HG03575 (cell line): ENCODE measurements around the gene HNRNPK.

ENCODE experiments used
- ATAC-seq: cut with Tn5 transposase; IDR thresholded peaks from one replicate; pipeline ENCODE4 v1.9.1; 2021; ENCODE audit not compliant: unreplicated experiment, insufficient number of reproducible peaks, low FRiP score; ENCODE audit errors: extremely low read depth

Gene HNRNPK

DNA sequence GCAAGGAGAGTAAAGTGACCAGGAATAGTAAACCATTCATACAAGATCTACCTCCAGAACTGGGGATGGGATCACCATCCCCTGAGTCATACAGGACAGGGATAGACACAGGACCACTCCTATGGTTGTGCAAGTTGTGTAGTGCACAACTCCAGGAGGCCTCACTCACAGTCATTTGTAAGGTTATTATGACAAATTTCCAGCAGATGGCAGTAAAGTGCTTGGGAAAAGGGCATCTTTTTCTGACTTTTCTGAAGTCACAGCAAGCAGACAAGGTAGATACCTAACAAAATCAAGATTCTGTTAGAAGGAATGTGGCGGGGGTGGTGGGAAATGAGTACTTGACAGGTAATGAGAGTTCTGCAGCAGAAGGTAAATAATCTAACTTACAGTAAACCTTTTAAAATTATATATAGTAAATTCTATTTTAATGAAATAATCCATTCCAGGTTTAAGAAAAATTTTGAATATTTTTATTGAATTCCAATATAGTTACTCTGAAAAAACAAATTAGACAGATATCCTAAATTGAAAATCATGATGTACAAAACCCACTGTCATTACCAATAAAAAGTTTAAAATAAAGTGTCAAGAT, 42.1 kb downstream of the HNRNPK start:
- no peak for ATAC-seq

DNA sequence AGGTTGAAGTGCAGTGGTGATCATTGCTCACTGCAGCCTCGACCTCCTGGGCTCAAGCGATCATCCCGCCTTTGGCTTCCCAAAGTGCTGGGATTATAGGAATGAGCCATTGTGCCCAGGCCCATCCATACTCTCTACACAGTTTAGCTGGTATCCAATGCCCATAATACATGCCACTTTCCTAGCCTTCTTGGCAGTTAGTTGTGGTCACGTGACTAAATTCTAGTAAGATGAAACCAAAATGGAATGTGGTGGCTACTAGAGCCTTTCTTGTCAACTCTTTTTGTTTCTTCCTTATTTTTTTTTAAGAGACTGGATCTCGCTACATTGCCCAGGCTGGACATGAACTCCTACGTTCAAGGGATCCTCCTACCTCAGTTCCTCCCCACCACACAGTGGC, 43.5 kb downstream of the HNRNPK start:
- ATAC-seq: no peak

DNA sequence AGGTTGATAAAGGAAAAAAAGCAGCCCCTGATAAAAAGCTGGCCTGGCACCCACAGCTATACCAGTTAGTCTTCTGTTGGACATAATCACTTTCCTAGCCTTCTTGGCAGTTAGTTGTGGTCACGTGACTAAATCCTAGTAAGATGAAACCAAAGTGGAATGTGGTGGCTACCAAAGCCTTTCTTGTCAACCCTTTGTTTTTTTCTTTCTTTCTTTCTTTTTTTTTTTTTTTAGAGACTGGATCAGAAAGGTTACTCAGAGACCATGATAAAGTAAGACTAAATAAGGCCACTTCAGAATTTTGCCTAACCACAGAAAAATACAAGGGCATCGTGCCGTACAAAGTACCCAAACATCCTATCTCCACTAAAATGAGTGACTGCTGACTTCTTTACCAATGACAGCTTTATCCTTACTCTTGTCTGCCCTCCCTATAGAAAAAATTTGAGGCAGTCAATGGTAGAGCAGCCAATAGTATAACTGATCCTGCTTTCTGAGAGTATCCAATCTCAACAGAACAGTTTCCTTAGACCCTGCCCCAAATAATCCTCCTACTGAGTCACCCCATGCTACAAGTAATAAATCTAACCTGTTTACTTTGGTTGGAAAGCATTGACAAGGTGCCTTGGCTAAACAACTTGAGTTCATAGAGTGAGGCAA, 44.6 kb downstream of the HNRNPK start:
- ATAC-seq: no peak

DNA sequence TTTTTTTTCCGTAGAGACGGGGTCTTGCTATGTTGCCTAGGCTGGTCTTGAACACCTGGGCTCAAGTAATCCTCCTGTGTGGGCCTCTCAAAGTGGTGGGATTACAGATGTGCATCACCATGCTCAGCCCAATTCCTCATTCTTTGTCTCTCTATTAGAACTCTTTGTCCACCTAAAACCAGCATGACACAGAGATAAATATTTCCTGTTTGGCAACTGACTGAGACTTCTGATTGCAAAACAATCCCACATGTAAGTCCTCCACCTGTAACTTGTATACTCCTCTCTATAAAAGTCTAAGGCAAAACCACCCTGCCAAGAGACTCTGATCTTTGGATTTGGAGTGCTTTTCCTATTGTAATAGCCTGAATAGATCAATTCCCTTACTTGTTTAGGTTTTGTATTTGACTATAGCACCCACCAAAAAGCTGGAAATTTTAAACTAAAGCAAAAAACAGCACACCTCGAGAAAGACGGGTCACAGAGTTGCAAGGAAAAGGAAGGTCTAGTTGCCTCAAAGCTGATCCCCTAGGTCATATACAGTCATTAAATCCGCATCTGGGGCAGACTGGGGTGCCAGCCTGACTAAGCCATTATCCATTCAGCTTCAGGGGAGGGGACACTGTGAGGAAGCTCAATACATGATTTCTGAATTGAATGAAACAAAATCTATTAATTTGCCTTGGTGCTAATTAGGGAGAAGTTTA, 45.3 kb downstream of the HNRNPK start:
- ATAC-seq: no peak

DNA sequence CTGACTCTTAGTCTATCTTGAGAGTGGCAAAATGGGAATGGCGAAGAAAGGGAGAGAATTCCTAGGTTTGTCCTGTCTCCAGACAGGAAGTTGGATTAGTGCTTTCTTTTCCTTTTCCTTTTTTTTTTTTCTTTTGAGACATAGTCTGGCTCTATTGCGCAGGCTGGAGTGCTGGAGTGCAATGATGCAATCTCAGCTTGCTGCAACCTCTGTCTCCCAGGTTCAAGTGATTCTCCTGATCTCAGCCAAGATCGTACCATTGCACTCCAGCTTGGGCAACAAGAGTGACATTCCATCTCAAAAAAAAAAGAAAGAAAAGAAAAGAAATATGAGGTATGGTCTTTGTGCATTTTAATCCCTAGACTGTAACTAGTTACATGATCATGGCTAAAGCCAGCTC, 46.2 kb downstream of the HNRNPK start:
- no peak for ATAC-seq

DNA sequence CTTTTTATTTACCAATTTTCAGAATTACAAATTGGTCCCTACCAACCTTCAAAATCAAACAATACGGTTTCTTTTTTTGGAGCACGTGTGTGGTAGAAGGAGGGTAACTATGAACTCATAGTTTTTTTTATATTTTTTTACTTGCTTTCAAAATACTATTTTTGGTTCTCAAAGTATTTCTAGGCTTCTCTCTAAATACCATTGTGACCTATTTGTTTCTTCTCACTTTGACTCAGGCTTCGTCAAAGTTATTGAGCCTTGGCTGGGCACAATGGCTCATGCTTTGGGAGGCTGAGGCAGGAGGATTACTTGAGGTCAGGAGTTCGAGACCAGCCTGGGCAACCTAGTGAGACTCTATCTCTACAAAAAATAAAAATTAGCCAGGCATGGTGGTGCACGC, 47.2 kb downstream of the HNRNPK start:
- ATAC-seq: no peak

DNA sequence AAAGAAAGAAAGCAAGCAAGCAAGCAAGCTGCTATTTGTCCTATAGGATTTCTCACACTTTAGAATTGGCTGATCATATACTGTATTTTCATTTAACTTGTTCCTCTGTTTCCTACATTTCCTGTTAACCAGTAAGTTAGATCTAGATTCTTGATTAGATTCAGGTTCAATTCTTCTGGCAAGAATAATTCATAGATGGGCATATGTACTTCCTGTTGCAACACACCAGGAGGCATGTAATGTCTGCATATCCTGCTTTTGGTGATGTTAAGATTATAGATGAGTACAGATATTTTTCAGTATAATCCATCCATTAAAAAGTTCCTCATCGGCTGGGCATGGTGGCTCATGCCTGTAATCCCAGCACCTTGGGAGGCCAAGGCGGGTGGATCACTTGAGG, 48.0 kb downstream of the HNRNPK start:
- ATAC-seq: no peak

DNA sequence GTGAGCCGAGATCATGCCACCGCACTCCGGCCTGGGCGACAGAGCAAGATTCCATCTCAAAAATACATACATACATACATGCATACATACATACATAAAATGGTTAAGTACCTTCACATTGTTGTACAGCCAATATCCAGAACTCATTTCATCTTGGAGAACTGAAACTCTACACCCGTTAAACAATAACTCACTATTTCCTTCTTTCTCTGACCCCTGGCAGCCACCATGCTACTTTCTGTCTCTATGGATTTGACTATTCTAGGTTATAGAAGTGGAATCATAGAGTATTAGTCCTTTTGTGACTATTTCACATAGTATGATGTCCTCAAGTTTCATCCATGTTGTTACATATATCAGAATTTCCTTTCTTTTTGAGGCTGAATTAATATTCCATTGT, 49.1 kb downstream of the HNRNPK start:
- no peak for ATAC-seq

DNA sequence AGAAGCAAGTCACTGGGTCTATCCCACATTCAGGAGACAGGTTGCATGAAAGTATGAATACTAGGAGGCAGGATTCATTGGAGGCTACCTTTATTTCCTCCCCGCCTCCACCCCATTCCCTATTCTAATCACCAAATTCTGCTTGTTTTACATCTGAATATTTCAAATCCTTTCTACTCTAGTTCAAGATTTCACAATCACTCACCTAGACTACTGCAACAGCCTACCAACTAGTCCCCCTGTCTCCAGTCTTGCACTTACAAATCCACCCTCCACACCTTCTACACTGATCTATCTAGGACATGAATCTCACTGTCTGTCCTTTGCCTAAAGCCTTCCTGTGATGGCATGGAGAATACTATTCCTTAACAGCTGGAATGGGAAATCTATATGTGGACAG, 52.4 kb downstream of the HNRNPK start:
- no peak for ATAC-seq

DNA sequence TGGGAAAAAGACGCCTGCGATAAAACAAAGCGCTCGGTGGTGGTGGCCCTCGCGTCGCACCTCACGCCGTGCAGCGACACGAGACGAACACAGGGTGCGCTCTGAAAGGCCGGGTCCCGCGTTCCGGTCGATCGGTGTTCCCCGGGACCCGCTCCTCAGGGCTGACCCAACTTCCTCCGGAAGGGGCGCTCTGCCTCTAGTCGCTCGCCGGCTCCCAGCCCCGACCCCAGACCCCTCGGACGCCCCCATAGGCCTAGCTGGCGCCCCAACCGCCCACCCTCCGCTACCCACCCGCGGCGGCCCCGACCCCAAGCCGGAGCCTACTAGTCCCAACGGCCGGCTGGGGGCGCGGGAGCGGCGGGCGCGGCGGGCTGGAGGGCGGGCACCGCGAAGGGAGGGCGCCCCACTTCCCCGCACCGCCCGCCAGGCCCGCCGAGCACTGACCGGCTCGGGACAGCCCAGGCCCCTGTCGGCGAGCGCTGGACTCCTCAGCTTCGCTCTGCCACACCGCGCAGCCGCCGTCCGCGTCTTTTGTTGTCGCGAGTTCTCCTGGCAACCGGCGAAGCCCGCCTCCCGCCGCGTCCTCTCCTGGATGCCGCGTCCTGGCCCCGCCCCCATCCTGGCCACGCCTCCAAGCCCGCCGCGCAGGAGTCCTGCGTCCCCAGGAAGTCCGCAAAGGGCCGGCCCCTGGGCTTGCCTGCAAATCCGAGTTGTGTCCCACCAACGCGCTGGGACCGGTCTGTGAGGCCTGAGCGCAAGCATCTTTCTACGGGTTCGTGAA, 58.9 kb downstream of the HNRNPK start, which contains the start of gene KIF27:
Gene KIF27 (minus strand): TSS at position 506 of the 781 bp plus-strand sequence. CDS start 5,841 bp downstream, outside the sequence.
- peak; percentile 68 for ATAC-seq

DNA sequence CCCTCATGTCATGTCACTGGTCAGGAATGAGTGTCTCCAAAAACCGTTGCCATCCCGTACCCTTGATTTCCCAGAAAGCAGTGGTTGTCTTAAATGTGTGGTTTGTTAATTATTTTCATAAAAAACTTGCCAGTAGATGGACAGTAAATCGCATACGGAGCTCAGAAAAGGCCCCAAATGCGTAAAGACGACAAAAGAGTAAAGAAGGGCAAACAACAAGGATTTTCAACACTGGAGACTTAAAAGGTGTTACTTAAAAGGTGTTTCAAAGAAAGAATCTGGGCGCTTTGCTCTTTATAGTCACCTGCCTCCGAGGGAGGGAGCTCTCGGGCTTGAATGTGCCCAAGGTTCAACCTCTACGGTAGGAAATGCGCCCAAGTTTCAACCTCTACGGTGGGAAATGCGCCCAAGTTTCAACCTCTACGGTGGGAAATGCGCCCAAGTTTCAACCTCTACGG, 59.5 kb downstream of the HNRNPK start:
- ATAC-seq: no peak

DNA sequence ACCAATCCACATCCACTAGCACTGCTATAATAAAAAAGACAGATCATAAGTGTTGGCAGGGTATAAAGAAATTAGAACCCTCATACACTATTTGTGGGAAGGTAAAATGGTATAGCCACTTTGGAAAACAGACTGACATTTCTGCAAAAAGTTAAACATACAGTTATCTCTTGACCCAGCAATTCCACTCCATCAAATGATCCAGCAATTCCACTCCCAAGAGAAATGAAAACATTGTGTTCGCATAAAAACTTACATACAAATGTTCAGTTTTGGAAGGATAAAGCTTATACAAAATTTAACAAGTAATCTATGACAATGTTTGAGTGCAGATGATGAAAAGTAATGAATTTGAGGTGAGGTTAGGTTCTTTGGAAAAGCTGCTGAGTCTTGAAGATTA, 60.9 kb downstream of the HNRNPK start:
- no peak for ATAC-seq
